ENCODE results near the gene PRR16. TPM values are rescaled to one million over a fixed set of nuclear protein-coding genes. Genes with fewer than 3 reads are reported as not detected.

The PRR16 gene
- total RNA-seq, 1 experiment from 2014 or later: not detected

DNA sequence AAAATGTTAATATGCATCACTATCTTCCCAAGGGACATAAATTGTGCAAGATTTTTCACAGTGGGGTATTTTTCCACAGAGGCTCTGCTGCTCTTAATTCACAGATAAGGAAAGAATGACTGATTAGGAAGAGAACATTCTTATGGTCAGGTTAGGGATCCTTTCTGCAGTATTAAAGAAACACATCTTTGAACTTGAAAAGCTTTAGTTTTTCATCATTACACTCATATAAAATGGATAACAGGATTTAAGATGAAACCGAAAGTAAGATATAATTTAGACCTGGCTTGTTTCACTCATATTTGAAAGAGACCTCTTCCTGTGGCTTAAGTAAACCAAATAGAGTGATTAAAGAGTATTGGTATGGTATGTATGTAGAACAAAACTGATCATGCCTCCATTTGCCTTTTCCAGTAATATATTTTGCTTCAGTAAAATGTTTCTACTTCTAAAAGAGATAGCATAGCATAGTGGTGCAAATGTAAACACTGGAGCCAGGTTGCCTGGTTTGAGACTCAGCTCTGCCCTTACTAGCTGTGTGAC is 160.0 kb downstream of the PRR16 start:
- intact Hi-C loops (cut with micrococcal nuclease; ENCODE audit: unreplicated experiment): no loop called here
- H3K4me3 ChIP-seq (ENCODE audit: low read depth, low read length, poor library complexity, severe bottlenecking): no peak overlapping the region
- CTCF ChIA-PET: no interaction called here

DNA sequence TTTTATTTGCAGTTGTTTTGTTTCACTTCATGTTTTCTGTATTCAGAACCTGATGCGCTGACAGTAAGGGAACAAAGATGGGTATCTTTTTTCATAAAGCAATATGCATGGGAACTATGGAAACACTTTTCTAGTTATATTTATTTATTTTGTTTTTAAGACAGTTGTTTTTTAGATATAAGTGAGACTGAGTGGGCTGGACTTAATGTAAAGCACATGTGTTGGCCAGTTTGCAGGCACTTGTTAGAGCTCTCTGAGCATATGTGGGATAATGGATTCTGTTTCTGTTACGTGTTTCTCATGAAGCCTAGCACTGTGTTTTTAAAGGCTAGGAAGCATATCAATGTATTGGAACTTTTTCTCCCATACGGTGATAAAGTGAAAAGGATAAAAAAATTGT is 164.1 kb downstream of the PRR16 start:
- no peak for DNase-seq (ENCODE audit: low spot score)
- BruUV-seq (replicated peaks): no TSS peak
- POLR2A ChIA-PET (ENCODE audit: low non-redundant PET): no interaction called here
- H3K27ac ChIP-seq (ENCODE audit: low read depth, low read length, poor library complexity, severe bottlenecking): no peak overlapping the region
- intact Hi-C loops (cut with micrococcal nuclease; ENCODE audit: unreplicated experiment): no loop called here
- H3K9me3 ChIP-seq (ENCODE audit: low read depth, low read length, poor library complexity, severe bottlenecking): no peaks in the 10 kb centered on the region
- H3K4me1 ChIP-seq (ENCODE audit: insufficient read depth, low read length, poor library complexity, severe bottlenecking): no peaks in the 10 kb centered on the region
- H3K4me3 ChIP-seq (ENCODE audit: low read depth, low read length, poor library complexity, severe bottlenecking): no peak overlapping the region
- no peak for TF ChIP-seq EZH2 (IDR thresholded peaks at IDR 0.05; ENCODE audit: borderline replicate concordance, low read depth, low read length, poor library complexity, severe bottlenecking)
- TF ChIP-seq, protein P1, sequence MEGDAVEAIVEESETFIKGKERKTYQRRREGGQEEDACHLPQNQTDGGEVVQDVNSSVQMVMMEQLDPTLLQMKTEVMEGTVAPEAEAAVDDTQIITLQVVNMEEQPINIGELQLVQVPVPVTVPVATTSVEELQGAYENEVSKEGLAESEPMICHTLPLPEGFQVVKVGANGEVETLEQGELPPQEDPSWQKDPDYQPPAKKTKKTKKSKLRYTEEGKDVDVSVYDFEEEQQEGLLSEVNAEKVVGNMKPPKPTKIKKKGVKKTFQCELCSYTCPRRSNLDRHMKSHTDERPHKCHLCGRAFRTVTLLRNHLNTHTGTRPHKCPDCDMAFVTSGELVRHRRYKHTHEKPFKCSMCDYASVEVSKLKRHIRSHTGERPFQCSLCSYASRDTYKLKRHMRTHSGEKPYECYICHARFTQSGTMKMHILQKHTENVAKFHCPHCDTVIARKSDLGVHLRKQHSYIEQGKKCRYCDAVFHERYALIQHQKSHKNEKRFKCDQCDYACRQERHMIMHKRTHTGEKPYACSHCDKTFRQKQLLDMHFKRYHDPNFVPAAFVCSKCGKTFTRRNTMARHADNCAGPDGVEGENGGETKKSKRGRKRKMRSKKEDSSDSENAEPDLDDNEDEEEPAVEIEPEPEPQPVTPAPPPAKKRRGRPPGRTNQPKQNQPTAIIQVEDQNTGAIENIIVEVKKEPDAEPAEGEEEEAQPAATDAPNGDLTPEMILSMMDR (conservative IDR thresholded peaks at IDR 0.05; ENCODE audit: low read depth, low read length): no peak
- CTCF ChIA-PET: no interaction called here
- no peaks in the 10 kb centered on the region for H3K36me3 ChIP-seq (ENCODE audit: insufficient read depth, low read length, poor library complexity, severe bottlenecking)
- no peaks in the 10 kb centered on the region for H3K27me3 ChIP-seq (replicated peaks; ENCODE audit: insufficient read depth, low read depth, low read length, poor library complexity)

More for the DNA sequence above, 160.0 kb downstream of the PRR16 start:
- Histone ChIP-seq H3K27me3 (replicated peaks; ENCODE audit: insufficient read depth, low read depth, low read length, poor library complexity) (no peaks in the 10 kb centered on the region), H3K9me3 (ENCODE audit: low read depth, low read length, poor library complexity, severe bottlenecking) (no peaks in the 10 kb centered on the region), H3K27ac (ENCODE audit: low read depth, low read length, poor library complexity, severe bottlenecking) (no peak overlapping the region), H3K36me3 (ENCODE audit: insufficient read depth, low read length, poor library complexity, severe bottlenecking) (no peaks in the 10 kb centered on the region), H3K4me1 (ENCODE audit: insufficient read depth, low read length, poor library complexity, severe bottlenecking) (no peaks in the 10 kb centered on the region)
- TF ChIP-seq EZH2 (IDR thresholded peaks at IDR 0.05; ENCODE audit: borderline replicate concordance, low read depth, low read length, poor library complexity, severe bottlenecking): no peak
- TF ChIP-seq, protein P1 (conservative IDR thresholded peaks at IDR 0.05; ENCODE audit: low read depth, low read length): no peak
- POLR2A ChIA-PET (ENCODE audit: low non-redundant PET): no interaction called here
- BruUV-seq (replicated peaks): no TSS peak
- peak; percentile 1 for DNase-seq (ENCODE audit: low spot score)

DNA sequence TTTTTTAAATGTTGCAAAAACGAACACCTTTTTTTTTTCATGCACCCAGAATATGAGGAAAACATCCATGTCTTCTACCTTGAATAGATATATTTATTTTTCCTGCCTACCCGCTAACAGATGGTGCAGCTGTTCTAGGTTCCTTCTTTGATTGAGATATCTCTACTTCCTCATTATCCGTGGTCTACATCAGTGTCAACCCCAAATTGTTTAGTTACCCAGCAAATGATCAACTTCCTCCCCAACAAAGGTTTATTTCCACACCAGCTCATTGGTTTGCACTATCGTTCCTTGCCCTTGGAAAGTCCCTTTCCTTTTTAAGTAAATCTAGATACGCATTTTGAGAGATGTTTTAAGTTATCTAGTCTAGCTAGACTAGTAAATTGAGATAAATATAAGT is 166.4 kb downstream of the PRR16 start:
- CTCF ChIA-PET: no interaction called here
- no peak for TF ChIP-seq EZH2 (IDR thresholded peaks at IDR 0.05; ENCODE audit: borderline replicate concordance, low read depth, low read length, poor library complexity, severe bottlenecking)
- TF ChIP-seq, protein P1 (conservative IDR thresholded peaks at IDR 0.05; ENCODE audit: low read depth, low read length): no peak
- Histone ChIP-seq H3K27me3 (replicated peaks; ENCODE audit: insufficient read depth, low read depth, low read length, poor library complexity) (no peaks in the 10 kb centered on the region), H3K4me3 (ENCODE audit: low read depth, low read length, poor library complexity, severe bottlenecking) (no peak overlapping the region), H3K9me3 (ENCODE audit: low read depth, low read length, poor library complexity, severe bottlenecking) (no peaks in the 10 kb centered on the region), H3K27ac (ENCODE audit: low read depth, low read length, poor library complexity, severe bottlenecking) (no peak overlapping the region), H3K36me3 (ENCODE audit: insufficient read depth, low read length, poor library complexity, severe bottlenecking) (no peaks in the 10 kb centered on the region), H3K4me1 (ENCODE audit: insufficient read depth, low read length, poor library complexity, severe bottlenecking) (no peaks in the 10 kb centered on the region)
- no TSS peak for BruUV-seq (replicated peaks)
- no peak for DNase-seq (ENCODE audit: low spot score)
- intact Hi-C loops (cut with micrococcal nuclease; ENCODE audit: unreplicated experiment): no loop called here
- POLR2A ChIA-PET (ENCODE audit: low non-redundant PET): no interaction called here
